ENCODE data around the gene STEAP1B.
"Not testable (repeated sequence)": the region's sequence is repeated elsewhere in the genome, so short reads cannot be mapped to it uniquely, and the experiment has no call there.

Gene STEAP1B

DNA sequence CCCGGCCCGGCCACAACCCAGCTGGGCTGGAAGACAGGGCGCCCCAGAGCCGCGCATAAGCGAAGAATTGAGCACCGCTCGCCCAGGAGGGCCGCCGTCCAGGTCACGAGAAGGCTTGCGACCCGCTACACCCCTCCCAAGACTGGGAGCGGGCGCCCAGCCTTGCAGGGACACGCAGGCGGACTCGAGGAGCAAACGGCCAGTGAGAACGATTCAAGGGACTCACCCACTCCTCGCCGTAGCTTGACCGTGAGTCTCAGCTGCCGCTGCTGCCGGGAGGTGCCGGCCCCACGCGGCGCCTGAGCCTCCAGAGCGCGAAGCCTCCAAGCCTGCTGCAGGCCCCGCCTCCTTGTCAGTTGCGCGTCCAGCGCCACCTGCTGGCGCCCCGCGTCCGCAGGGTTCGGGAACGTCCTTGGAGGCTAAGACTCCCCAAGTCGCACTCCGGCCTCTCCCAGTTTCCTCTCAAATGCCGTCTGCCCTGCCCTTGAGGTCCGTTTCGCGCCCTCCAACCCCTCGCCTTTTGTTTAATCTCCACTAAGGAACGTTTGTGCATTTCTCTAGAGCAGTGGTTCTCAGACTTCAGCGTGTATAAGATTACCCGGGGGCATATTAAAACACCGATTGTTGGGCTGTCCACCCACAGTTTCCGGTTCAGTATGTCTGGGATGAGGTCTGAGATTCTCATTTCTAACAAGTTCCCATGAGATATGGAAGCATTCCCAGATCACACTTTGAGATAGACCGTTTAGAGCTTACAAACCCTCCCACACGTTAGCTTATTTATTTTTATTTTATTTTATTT is at the start of gene STEAP1B:
Gene STEAP1B (minus strand): TSS at position 301 of the 802 bp plus-strand sequence. CDS start 5,333 bp downstream, outside the sequence.
- peak; percentile 64 for DNase-seq (ENCODE audit: low read depth, low spot score)

DNA sequence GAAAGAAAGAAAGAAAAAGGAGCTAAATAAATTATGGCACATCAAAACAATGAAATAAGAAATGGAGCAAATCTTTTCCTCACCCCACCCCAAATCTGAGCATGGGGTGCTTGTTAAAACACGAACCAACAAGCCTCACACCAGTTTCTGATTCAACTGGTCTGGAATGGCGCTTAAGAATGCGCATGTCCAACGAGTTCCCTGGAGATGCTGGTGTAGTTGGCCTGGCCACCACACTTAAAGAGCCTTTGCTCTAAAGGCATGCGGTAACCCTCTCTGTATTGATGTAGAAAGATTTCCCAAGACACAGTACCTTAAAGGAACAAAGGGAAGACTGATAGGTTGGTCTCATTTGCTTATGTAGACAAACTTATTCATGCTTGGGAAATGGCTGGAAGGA is 49.1 kb upstream of the STEAP1B start:
- DNase-seq (ENCODE audit: low read depth, low spot score), result no peak

DNA sequence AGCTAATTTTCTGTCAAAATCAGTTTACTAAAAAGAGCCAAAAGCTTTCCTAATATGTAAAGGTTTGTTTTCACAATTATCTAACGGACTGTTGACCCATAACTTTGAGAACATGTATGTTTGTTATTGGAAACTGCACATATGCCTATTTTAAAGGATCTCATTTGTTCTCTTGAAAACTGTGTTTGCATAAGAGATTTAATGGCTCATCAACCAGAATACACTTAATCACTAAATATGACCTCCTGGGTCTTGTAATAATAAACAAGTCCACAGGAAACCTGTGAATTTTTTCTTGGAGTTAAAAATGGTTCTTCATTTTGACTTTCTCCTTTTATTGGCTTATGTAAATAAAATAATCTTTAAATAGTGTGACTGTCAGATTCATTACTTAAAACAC is 48.3 kb upstream of the STEAP1B start:
- no peak for DNase-seq (ENCODE audit: low read depth, low spot score)

GRCh38 chr7:22546769-22547168 is 46.8 kb upstream of the STEAP1B start:
- no peak for DNase-seq (ENCODE audit: low read depth, low spot score)

DNA sequence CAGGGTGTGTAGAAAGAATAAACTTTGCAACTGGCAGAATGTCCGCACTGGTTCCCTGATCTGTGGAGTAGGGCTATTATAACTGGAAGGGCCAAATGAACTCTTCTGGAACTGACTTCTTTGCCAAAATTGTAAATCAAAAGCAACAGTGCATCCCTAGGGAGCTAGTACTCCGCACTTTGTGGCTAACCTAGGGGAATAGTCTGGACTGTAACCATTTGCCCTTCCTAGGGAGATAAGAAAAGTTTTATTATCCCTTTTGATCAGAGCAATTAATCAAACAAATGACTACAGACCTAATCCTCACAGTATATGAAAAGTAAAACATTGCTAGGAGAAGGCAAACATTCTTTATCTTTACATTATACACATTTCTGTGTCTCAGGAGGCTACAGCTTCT is 45.5 kb upstream of the STEAP1B start:
- DNase-seq (ENCODE audit: low read depth, low spot score), result no peak

GRCh38 chr7:22544245-22544644 is 44.3 kb upstream of the STEAP1B start:
- DNase-seq (ENCODE audit: low read depth, low spot score), result no peak

DNA sequence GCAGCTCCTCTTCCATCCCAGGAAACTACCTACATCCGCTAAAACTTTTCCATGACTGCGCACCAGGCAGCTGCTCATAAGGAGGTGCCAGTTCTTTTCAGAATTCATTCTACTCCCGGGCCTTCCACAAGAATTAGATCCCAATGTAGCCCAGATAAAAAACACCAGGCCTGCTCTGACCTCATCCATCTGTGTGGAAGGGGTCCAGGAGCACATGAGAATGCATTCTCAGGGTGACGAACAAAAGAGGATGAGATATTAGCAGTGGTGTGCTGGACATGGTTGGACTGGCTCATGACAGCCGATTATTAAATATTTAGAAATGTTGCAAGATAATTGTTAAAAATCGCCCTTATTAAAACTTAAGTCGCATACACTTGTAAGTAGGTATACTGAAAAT is 43.2 kb upstream of the STEAP1B start:
- DNase-seq (ENCODE audit: low read depth, low spot score), result no peak

GRCh38 chr7:22542669-22543068 is 42.7 kb upstream of the STEAP1B start:
- DNase-seq (ENCODE audit: low read depth, low spot score), result no peak

DNA sequence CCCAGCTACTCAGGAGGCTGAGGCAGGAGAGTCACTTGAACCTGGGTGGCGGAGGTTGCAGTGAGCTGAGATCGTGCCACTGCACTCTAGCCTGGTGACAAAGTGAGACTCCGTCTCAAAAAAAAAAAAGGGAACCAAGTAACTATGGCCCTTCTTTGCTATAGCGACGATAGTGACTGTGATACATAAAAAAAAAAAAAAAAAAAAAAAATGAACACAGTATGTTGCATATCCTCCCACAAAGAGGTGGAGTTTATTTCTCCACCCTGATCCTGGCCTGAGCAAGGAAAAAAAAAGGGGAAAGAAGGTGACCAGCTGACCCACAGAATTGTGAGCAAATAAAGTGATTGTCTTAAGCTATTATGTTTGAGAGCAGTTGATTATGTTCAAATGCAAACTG is 42.3 kb upstream of the STEAP1B start:
- no peak for DNase-seq (ENCODE audit: low read depth, low spot score)

DNA sequence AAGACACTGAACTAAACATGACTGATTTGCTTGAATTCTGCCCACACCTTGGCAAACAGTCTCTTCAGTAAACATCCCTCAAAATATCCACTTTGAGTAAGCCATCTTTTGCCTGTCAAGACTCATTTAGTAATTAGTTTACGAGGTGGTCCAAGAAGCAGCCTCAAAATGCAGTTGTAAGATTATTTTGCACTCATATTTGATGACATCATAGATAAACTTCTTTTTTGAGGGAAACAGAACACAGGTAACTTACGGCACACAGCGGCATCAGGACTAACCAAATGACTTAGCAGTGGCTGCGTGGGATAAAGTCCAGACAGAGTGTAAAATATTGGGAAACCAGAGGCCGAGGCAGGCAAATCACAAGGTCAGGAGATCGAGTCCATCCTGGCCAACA is 41.8 kb upstream of the STEAP1B start:
- DNase-seq (ENCODE audit: low read depth, low spot score), result no peak

GRCh38 chr7:22528537-22528936 is 28.5 kb upstream of the STEAP1B start:
- not testable (repeated sequence) for DNase-seq (ENCODE audit: low read depth, low spot score)

DNA sequence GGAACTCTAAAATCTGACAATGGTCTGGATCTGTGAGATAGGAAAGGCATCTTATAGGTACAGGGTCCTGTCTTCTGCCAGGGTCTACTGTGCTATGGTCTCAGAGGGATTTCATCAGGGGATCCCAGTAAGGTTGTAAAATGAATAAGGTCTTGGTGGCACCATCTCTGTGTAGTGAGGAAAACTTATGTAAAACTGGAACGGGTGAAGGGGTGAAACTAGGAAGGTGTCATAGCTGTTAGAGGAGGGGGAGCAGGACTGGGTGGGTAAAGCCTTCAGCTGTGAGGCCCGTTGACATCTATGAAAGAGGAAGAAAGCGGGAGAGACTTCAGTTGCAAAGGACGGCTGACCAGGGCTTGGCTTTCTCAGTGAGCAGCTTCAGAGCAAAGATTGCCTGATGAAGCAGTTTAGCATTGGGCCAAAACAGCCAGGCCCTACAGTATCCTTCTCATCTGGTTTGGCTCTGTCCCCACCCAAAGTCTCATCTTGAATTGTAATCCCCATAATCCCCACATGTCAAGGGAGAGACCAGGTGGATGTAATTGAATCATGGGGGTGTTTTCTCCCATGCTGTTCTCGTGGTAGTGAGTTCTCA is 24.5 kb upstream of the STEAP1B start:
- not testable (repeated sequence) for DNase-seq (ENCODE audit: low read depth, low spot score)

- not testable (repeated sequence) for DNase-seq (ENCODE audit: low read depth, low spot score)
Observed at GRCh38 chr7:22523478-22524352, 23.7 kb upstream of the STEAP1B start.

GRCh38 chr7:22519560-22519959 is 19.6 kb upstream of the STEAP1B start:
- not testable (repeated sequence) for DNase-seq (ENCODE audit: low read depth, low spot score)

DNA sequence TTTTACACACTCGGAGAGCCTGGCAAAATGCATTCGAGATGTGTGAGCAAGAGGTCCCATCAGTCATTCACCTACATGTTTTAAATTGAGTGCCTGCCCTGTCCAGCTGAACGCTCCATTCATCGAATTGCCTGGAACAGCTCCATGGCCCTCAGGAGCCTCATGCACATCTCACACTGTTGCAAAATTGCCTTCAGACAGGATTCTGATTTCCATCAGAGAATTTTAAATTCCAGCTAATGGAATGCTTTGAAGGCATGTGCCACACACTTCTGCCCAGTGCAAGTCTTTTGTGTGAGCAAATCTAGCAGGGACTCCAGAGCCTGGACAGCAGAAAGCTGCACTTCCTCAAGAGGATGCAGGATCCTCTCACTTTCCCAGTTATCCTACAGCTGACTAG is 17.0 kb upstream of the STEAP1B start:
- DNase-seq (ENCODE audit: low read depth, low spot score), result not testable (repeated sequence)

- not testable (repeated sequence) for DNase-seq (ENCODE audit: low read depth, low spot score)
Observed at GRCh38 chr7:22514963-22515362, 15.0 kb upstream of the STEAP1B start.

DNA sequence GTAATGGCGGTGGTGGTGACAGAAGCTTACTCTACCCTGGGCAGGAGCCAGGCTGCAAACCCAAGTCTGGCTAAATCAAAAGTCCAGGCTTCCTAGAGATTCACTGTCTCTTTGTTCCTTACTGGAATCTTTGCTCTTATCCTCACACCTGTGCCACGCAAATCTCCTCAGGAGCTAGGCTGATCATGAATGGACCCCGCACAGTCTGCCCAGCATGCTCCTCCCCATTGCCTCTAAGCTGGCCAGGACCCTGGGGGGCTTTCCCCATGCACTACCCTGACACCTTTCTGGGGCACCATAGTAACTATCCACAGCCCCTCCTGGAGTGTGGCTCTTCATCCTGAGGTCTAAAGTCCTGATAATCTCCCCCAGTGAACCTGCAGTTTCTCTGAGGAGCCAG is 7.3 kb upstream of the STEAP1B start:
- DNase-seq (ENCODE audit: low read depth, low spot score), result not testable (repeated sequence)

GRCh38 chr7:22506316-22507020 is 6.5 kb upstream of the STEAP1B start:
- not testable (repeated sequence) for DNase-seq (ENCODE audit: low read depth, low spot score)

DNA sequence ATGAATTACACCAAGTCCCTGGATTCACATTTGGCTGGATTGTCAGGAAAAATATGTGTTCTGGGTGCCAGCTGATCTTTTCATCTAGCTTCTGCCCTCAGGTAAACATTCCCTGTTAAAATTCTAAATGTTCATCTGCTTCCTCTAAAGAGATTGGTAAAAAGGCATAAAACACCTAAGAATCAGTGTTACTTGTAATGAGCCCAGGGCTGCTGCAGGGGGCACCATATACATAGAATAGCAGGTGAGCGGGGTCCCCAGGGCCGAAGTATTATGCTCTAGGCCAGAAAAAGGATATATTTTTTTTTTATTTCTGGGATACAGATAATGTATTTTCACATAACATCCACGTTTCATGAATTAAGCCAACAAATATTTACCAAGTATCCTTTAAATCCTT is 4.5 kb upstream of the STEAP1B start:
- DNase-seq (ENCODE audit: low read depth, low spot score), result not testable (repeated sequence)

GRCh38 chr7:22502104-22502503 is 2.1 kb upstream of the STEAP1B start:
- DNase-seq (ENCODE audit: low read depth, low spot score), result not testable (repeated sequence)

DNA sequence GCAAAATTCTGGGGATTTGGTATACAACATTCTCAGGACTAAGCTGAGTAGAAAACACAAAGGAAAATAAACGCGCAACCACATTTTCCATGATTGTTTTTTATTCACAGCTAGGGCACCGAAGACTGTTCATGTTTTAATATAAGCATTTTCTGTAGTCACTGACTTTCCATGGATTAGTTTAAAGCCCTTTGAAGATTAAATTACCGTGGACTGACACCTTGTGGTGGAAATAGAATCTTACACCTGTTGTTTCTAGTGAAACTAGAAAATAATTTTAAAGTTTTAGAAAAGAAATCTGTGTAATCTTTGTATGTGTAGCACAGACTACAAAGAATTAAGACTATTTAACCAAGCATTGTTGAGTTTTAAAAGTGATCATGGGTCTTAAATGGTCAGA is 1.3 kb upstream of the STEAP1B start:
- not testable (repeated sequence) for DNase-seq (ENCODE audit: low read depth, low spot score)

- no peak for DNase-seq (ENCODE audit: low read depth, low spot score)
Observed at GRCh38 chr7:22499044-22499443, 944 bp downstream of the STEAP1B start.

All from activated naive CD8-positive, alpha-beta T cell treated with anti-CD3 and anti-CD28 coated beads, Interleukin-2, amount 50 U/mL, for 16 hours (primary cell).